Adrenal gland (tissue), 12 donors: ENCODE data around the gene SEPTIN10. TPM values are rescaled to one million over a fixed set of nuclear protein-coding genes. Genes with fewer than 3 reads are reported as not detected.
A peak's percentile ranks its signal among the peaks of the same experiment; 100 is the strongest.

Experiments
- DNase-seq, 7 donors: peaks; one replicate each; pipeline ENCODE4 v3.0.0-alpha.2; 2019 to 2020
- H3K27ac ChIP-seq, 5 donors: fragments of 200-600 bp; sonication (generic) in 4 of 5; 1 replicate in 3 of 5; 2 replicates in 2 of 5; pipeline versions ENCODE4 v1.5.1 to v1.8.0; 2016 to 2020; ENCODE audit warnings: mild to moderate bottlenecking in 1 of 5
- H3K27me3 ChIP-seq: fragments of 200-600 bp; 2 replicates; pipeline ENCODE4 v1.8.0; 2021
- H3K36me3 ChIP-seq, 2 donors: fragments of 200-600 bp; replicated peaks in 1 of 2; 1 replicate in 1 of 2; 2 replicates in 1 of 2; pipeline versions ENCODE4 v1.5.1 to v1.8.0; 2018 to 2022
- H3K4me1 ChIP-seq, 2 donors: fragments of 200-600 bp; replicated peaks in 1 of 2; 1 replicate in 1 of 2; 2 replicates in 1 of 2; pipeline versions ENCODE4 v1.5.1 to v1.8.0; 2018 to 2021
- H3K4me3 ChIP-seq, 4 donors: fragments of 200-600 bp; sonication (generic) in 3 of 4; one replicate each; pipeline ENCODE4 v1.5.1; 2016 to 2018
- H3K9me3 ChIP-seq, 3 donors: fragments of 200-600 bp; sonication (generic) in 1 of 3; replicated peaks in 1 of 3; 1 replicate in 2 of 3; 2 replicates in 1 of 3; pipeline versions ENCODE4 v1.5.1 to v1.8.0; 2016 to 2021
- CTCF ChIP-seq, 6 experiments: fragments of 450-650 bp in 4 of 6; fragments of 200-600 bp in 2 of 6; sonication (generic) in 1 of 6; IDR thresholded peaks; 1 replicate in 5 of 6; 2 replicates in 1 of 6; pipeline versions ENCODE4 v1.5.1 to v1.8.0; 2016 to 2021; ENCODE audit warnings: antibody characterized with exemption in 6 of 6, mild to moderate bottlenecking in 2 of 6, moderate library complexity in 1 of 6
- POLR2A ChIP-seq, 2 donors: fragments of 450-650 bp; IDR thresholded peaks; one replicate each; pipeline ENCODE4 v1.6.1; 2017; ENCODE audit warnings: antibody characterized with exemption in 2 of 2, mild to moderate bottlenecking in 2 of 2, moderate library complexity in 1 of 2
- WGBS, 4 donors: extraction: QIAGEN DNeasy Blood & Tissue Kit in 2 of 4; methylation state at CpG; one replicate each; pipeline versions ENCODE4 v1.1.5 to v1.1.7; 2013 to 2017; 5-methylcytosine and 5-hydroxymethylcytosine counted together
- intact Hi-C, 2 donors: fragments of 100-400 bp; cut with DNase I; formaldehyde crosslinking; loops; one replicate each; pipeline versions ENCODE4 v1.14.1 to v1.15.0; 2022 to 2023
- polyA plus RNA-seq, 3 donors: library from polyadenylated mRNA; stranded (reverse); fragments of 200-250 nt in 2 of 3; fragments of 350-450 nt in 1 of 3; fragmentation: Illumina TruSeq in 1 of 3; extraction: RNeasy Lipid Tissue Mini Kit (QIAGEN cat#74804) in 1 of 3; gene quantifications; one replicate each; pipeline ENCODE4 v1.2.3, GENCODE V29; 2013 to 2014
- total RNA-seq, 9 donors: library from RNA; depleted of rRNA in 4 of 9; stranded (reverse); fragments of >200 nt in 4 of 9; fragments of 120-200 nt in 1 of 9; fragmentation: NEBNext Ultra II Directional in 1 of 9; extraction: Animal tissue kit (Norgen Biotek cat#: 25700) in 1 of 9; gene quantifications; one replicate each; pipeline versions ENCODE4 v1.1.0 to v1.2.4, GENCODE V29; 2013 to 2023
- donor health status: healthy with polysubstance abuse.
- donor health status: Bipolar disorder and iron deficiency.
- donor health status: DM: yes; HTN: yes; CAD: no.
- donor health status: DM: no; HTN: no; CAD: no.
- donor health status: DM: no; HTN: no; CAD: no.
- donor health status: DM: yes; HTN: yes; CAD: no.

Gene SEPTIN10
- total and polyA plus RNA-seq, 12 donors, result 18.1 to 91.3 (median 44.8) TPM

DNA sequence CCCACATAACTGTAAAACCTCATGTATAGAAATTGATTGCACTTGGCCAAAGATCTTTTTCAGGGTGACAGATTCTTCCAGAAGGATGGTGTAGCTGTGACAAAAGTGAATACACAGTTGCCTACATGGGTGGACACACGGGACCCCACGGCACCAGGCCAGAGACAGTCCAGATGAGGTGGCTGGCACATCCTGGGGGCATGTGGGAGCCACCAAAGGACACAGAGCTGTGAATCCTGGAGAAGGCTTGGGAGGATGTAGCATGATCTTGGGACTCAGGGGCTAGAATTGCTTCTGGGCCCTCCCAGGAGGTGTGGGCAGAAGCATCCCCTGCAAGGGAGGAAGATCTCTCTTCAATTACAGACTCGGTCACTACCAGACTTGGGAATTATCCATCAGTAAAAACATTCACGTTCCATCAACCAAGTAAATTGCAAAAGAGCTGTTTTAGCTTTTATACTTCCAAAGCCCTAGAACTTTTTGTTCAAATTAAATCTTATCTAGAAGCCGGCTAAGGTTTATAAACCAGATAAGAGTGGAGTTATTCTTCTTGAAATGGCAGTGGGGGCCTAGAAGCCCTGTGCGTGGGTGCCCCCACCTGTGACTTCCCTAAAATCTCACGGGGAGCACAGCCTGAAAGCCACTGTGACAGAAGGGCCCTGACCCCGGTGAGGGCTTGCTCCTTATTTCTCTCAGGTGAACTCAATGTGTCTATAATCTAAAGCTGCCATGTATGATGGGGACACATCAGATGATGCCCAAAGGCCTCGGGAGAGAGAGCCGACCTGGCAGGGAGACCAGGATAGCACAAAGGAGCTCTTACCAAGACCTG is 81.7 kb downstream of the SEPTIN10 start:
- H3K4me1 ChIP-seq, result no peaks in the 10 kb centered on the region
- 88 to 91% (median 90%) methylated on average over 9 to 10 of the region's 10 CpGs for WGBS, 4 donors
- no peaks in the 10 kb centered on the region for H3K36me3 ChIP-seq
- intact Hi-C loops, result no loop called here
- H3K4me3 ChIP-seq, result no peak overlapping the region
- no peaks in the 10 kb centered on the region for H3K27me3 ChIP-seq
- peak in 2 of 7 donors; percentile 8 to 38 for DNase-seq
- no peak overlapping the region for H3K27ac ChIP-seq
- no peaks in the 10 kb centered on the region for H3K9me3 ChIP-seq
- no peak for TF ChIP-seq POLR2A (IDR thresholded peaks at IDR 0.05)
- TF ChIP-seq CTCF (IDR thresholded peaks at IDR 0.05), result no peak

DNA sequence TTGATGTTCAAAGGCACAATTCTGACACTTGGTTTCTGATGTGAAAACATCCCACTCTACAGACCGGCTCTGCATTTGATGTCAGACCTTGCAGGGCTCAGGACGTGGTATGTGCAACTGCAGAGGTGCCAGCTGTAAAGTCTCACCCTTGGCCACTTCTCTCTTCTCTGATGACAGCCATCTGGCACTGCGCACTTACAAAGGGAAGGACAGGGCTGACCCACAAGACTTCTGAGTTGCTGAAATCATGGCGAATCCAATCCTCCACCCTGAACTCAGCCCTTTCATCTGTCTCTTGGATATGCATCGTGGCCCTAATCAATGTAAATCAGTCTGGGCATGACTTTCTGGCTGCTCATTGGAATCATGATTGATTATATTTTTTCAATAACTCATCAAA is 82.5 kb downstream of the SEPTIN10 start:
- H3K36me3 ChIP-seq, result no peaks in the 10 kb centered on the region
- WGBS, 4 donors, result 81 to 85% (median 84%) methylated on average over 5 of the region's 5 CpGs
- H3K4me3 ChIP-seq, result no peak overlapping the region
- no peak overlapping the region for H3K27ac ChIP-seq
- H3K4me1 ChIP-seq, result no peaks in the 10 kb centered on the region
- peak in 1 of 7 donors; percentile 28 for DNase-seq
- intact Hi-C loops, result no loop called here
- no peaks in the 10 kb centered on the region for H3K27me3 ChIP-seq
- no peak for TF ChIP-seq CTCF (IDR thresholded peaks at IDR 0.05)
- no peak for TF ChIP-seq POLR2A (IDR thresholded peaks at IDR 0.05)
- no peaks in the 10 kb centered on the region for H3K9me3 ChIP-seq

DNA sequence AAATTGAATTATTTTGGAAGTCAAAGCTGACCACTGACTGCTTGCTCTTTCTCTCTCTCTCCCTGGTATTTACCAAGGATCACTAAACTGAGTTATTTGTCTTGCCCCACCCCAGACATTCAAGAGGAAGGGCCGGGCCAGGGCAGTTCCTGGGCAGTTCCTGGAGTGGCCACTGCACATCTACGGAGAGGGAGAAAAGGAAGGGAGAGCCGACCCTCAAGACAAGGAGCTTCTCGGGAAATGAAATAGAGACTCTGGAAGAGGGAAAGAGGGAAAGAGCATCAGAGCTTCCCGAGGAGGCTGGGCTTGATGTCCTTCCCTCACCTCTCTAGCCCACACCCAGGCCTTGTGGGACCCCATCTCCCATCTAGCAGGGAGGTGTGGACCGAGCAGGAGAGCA is 83.1 kb downstream of the SEPTIN10 start:
- no peaks in the 10 kb centered on the region for H3K4me1 ChIP-seq
- 58 to 68% (median 66%) methylated on average over 6 of the region's 6 CpGs for WGBS, 4 donors
- intact Hi-C loops, result no loop called here
- H3K27me3 ChIP-seq, result no peaks in the 10 kb centered on the region
- no peak for TF ChIP-seq POLR2A (IDR thresholded peaks at IDR 0.05)
- no peak for TF ChIP-seq CTCF (IDR thresholded peaks at IDR 0.05)
- no peaks in the 10 kb centered on the region for H3K36me3 ChIP-seq
- no peak overlapping the region for H3K4me3 ChIP-seq
- H3K27ac ChIP-seq, result no peak overlapping the region
- H3K9me3 ChIP-seq, result no peaks in the 10 kb centered on the region
- DNase-seq, result peak in 2 of 7 donors; percentile 14 to 24

GRCh38 chr2:109529532-109530449 is 84.0 kb downstream of the SEPTIN10 start:
- Histone ChIP-seq H3K9me3 (no peaks in the 10 kb centered on the region), H3K27me3 (no peaks in the 10 kb centered on the region), H3K27ac (no peak overlapping the region), H3K4me1 (no peaks in the 10 kb centered on the region), H3K36me3 (no peaks in the 10 kb centered on the region), H3K4me3 (no peak overlapping the region)
- peak in 2 of 7 donors; percentile 14 to 47 for DNase-seq
- intact Hi-C loops, result no loop called here
- no peak for TF ChIP-seq CTCF (IDR thresholded peaks at IDR 0.05)
- no peak for TF ChIP-seq POLR2A (IDR thresholded peaks at IDR 0.05)
- 80 to 87% (median 84%) methylated on average over 16 of the region's 16 CpGs for WGBS, 4 donors
